GM18868 (cell line): ENCODE measurements around the gene FBLN7.
"Not testable (repeated sequence)": the region's sequence is repeated elsewhere in the genome, so short reads cannot be mapped to it uniquely, and the experiment has no call there.

Experiments used
- ATAC-seq: cut with Tn5 transposase; IDR thresholded peaks from one replicate; pipeline ENCODE4 v1.9.1; 2021; ENCODE audit warnings: mild to moderate bottlenecking, moderate library complexity; ENCODE audit not compliant: unreplicated experiment

The FBLN7 gene

DNA sequence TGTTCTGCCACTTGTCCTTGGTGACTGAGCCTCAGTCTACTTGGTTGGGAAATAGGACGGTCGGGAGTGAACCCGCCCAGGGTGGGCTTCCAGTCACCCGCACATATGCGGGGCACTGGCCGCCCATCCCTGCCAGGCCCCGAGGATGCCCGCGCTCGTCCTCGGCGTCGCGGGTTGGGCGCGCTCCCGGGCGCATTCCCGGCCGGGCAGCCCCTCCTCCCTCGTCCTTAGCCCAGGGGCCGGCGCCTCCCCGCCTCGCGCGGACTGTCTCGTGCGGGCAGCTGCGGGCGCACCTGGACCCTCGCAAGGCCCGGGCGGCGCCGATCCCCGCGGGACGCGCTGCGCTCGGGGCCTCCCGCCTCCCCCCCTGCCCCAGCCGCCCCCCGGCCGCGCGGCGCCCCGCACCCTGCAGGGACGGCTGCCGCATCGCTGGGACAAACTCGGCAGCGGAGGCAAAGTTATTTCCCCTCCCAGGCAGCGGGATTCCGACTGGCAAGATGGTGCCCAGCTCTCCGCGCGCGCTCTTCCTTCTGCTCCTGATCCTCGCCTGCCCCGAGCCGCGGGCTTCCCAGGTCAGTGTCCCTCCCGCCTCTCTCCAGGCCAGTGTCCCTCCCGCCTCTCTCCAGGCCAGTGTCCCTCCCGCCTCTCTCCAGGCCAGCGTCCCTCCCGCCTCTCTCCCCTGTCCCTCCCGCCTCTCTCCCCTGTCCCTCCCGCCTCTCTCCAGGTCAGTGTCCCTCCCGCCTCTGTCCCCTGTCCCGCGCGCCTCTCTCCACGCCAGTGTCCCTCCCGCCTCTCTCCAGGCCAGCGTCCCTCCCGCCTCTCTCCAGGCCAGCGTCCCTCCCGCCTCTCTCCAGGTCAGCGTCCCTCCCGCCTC is at the start of gene FBLN7:
Gene FBLN7 (plus strand): TSS at position 227 of the 874 bp plus-strand sequence. CDS start 271 bp downstream, at position 498.
- no peak for ATAC-seq

GRCh38 chr2:112089375-112089774 is 48.8 kb upstream of the FBLN7 start:
- ATAC-seq: no peak

GRCh38 chr2:112092286-112093041 is 45.7 kb upstream of the FBLN7 start:
- no peak for ATAC-seq

DNA sequence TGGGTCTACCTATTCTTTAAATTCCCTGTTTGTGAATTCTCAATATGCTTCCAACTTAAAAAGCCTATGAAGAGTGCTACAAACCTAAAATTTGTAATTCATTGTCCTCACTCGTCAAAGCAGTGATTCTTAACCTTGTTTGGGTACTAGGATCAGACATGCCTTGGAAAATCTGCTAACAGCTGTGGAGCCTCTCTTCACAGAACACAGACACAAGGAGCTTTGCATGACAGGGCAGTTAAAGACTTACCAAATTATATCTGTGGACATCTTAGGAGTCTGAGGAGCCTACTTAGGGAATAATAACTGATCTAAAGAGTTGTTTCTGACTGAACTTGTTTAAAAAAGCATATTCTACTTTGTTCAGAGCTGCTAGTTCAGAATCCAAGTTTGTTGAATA is 45.0 kb upstream of the FBLN7 start:
- no peak for ATAC-seq

- ATAC-seq: no peak
Observed at GRCh38 chr2:112095681-112096080, 42.5 kb upstream of the FBLN7 start.

DNA sequence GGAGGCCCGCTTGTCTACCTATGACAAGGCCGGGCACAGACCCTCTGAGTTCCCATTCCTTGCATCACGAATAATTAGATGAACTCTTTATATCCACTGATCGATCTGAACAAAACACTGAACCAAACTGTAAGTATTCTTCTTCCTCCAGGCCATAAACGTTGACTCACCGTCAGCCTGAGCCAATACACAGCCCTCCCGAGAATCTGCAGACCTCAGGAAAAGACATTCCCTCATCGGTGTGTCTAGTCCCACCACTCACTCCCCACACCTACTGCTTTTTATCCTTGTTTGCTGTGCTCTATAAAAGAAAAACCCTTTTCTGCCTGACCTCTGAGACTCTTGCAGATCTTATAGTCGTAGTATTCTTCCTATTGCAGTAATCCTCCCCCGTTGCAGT is 42.1 kb upstream of the FBLN7 start:
- ATAC-seq: no peak

GRCh38 chr2:112108178-112108832 is 29.9 kb upstream of the FBLN7 start:
- no peak for ATAC-seq

GRCh38 chr2:112109278-112109677 is 28.9 kb upstream of the FBLN7 start:
- no peak for ATAC-seq

- ATAC-seq: no peak
Observed at GRCh38 chr2:112110966-112111365, 27.2 kb upstream of the FBLN7 start.

DNA sequence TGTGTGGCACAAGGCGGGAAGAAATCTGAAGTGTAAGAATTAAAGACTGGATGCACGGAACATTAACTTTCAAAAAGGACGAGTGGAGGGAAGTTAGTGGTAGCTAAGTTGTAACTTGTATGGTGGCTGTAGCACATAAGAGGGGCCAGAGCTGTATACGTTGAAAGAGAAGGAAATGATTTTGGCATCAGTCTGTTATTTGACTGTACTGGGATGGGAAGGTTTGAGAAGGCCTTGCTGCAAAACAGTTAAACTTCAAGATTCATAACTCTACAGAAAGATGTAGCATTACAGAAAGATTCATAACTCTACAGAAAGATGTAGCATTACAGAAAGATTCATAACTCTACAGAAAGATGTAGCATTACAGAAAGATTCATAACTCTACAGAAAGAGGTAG is 24.8 kb upstream of the FBLN7 start:
- not testable (repeated sequence) for ATAC-seq

DNA sequence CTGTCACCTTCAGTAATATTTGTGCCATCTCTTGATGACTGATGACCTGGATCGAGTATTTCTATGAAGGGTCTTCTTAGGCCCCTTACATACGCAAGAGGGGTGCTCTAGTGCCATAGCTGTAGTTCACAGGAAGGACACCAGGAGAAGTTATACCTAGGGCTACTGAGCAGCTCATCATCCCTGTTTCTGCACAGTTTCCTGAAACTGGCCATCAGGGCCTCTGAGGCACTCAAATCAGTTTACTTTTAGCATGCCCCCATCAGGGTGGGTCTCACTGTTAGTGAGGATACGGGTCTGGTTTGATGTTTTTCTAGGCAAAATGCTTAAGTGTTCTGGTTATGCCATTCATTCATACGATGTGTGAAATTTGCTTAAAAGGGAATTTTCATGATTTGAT is 20.0 kb upstream of the FBLN7 start:
- ATAC-seq: no peak

- ATAC-seq: no peak
Observed at GRCh38 chr2:112121682-112122254, 16.4 kb upstream of the FBLN7 start.

DNA sequence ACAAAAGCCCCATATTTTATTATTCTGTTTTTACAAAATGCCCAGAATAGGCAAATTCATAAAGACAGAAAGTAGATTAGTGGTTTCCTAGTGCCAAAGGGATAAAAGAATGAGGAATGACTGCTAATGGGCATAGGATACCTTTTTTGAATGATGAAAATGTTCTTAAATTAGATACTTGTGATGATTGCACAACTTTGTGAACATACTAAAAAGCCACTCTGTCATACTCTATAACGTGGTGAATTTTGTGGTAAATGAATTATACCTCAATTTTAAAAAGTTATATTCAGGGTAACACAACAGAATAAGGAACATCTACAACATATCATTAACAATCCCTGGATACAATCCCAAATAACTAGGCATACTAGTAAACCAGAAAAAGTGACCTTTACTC is 9.1 kb upstream of the FBLN7 start:
- no peak for ATAC-seq

DNA sequence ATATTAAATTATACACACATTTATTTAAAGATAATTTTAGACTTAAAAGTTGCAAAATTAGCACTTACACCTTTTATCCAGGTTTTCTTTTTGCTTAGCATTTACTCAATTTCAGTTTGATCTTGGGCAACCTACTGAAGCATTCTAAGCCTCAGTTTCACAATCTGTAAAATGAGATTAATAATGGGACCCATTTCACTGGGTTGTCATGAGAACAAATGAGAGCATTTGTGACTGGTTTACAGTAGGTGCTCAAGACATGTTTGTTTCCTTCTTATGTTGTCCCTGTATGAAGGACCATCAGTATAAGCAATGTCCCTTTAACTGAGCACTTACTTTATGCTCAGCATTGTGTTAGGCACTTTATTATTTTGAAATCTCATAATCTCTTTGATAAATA is 4.8 kb upstream of the FBLN7 start:
- no peak for ATAC-seq

DNA sequence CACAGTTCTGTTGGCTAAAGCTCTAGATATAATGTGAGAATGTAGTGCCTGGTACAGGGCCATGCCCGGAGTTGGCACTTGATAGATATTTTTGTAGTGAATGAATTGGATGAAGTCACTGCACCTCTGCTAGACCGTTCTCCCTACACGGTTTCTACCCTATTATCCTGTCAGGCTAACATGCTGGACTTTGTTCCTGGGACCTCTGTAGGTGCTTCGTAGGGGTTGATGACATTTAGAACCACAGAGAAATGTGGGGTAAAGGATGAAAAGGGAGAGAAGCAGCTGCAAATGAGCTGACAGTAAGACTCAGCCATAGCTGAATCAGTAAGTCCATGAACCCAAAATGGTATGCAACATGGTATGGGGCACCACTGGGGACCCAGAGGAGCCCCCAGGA is 4.1 kb upstream of the FBLN7 start:
- no peak for ATAC-seq

GRCh38 chr2:112136096-112136495 is 2.1 kb upstream of the FBLN7 start:
- ATAC-seq: no peak

DNA sequence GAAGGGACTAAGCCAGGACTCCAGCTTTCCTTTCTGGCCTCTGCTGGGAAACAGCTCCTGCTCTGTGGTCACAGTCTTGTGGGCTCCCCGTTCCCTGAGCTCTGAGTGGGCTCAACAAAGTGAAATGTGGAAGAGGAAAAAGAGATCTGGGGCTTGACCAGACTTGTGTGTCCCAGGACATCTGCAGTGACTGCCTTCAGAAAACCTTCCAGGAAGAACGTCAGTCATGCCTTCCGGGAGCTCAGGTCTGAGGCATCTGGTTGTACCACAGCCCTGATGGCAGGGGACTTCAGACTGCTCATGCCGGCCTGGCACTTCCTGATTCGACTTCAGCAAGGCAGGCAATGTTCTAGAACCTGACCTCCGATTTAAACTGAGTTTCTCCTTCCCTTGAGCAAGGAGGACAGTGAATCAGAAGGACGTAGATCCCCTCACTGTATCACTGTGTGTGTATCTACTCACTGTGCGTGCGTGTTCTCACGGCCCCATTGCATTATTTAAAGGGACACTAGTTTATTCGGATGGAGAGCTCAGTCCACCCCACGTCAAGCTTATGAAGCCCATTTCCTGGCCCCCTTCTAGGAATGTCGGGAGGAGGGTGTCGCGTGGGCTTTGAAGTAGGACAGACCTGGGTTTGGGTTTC is 548 bp upstream of the FBLN7 start:
- no peak for ATAC-seq

DNA sequence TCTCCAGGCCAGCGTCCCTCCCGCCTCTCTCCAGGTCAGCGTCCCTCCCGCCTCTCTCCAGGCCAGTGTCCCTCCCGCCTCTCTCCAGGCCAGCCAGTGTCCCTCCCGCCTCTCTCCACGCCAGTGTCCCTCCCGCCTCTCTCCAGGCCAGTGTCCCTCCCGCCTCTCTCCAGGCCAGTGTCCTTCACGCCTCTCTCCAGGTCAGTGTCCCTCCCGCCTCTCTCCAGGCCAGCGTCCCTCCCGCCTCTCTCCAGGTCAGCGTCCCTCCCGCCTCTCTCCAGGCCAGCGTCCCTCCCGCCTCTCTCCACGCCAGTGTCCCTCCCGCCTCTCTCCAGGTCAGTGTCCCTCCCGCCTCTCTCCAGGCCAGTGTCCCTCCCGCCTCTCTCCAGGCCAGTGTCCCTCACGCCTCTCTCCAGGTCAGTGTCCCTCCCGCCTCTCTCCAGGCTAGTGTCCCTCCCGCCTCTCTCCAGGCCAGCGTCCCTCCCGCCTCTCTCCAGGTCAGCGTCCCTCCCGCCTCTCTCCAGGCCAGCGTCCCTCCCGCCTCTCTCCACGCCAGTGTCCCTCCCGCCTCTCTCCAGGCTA is 939 bp downstream of the FBLN7 start:
- ATAC-seq: not testable (repeated sequence)

- ATAC-seq: not testable (repeated sequence)
Observed at GRCh38 chr2:112139661-112140204, 1.5 kb downstream of the FBLN7 start.

DNA sequence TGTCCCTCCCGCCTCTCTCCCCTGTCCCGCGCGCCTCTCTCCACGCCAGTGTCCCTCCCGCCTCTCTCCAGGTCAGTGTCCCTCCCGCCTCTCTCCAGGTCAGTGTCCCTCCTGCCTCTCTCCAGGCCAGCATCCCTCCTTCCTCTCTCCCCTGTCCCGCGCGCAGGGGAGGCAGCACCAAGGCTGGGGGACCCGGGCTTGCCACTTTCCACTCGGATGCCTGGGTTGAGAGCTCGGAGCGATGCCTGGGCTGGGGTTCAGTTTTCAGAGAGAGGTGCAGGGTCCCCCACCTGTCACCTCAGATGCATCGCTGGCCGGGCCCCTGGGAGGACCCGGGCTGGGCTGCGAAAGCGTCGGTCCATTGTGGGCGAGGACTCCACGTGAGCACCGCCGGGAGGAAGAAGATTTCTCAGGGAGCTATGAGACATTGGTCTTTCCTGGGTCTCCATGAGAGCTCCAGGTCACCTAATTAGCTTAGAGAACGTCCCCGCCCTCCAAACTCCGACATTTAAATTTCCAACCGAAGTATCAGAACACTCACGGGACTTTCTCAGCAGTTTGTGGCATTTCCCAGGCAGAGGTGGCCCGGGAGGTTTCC is 2.1 kb downstream of the FBLN7 start:
- ATAC-seq: no peak
